GM12891 (cell line): ENCODE measurements around the gene PCAT7.
"Not testable (repeated sequence)": the region's sequence is repeated elsewhere in the genome, so short reads cannot be mapped to it uniquely, and the experiment has no call there.

Experiments used
- DNase-seq: peaks from one replicate; pipeline ENCODE4 v3.0.0; 2011; ENCODE audit warnings: low spot score; ENCODE audit not compliant: insufficient read length
- FAIRE-seq: peaks from 2 replicates; lab custom pipeline; 2011; peaks lifted over from hg19 to GRCh38; lab: Jason Lieb, UNC
- PAX5 ChIP-seq: IDR thresholded peaks from 2 replicates; pipeline ENCODE4 v1.6.1; 2011; ENCODE audit warnings: low read length, moderate library complexity, mild to moderate bottlenecking; ENCODE audit not compliant: insufficient read depth, severe bottlenecking
- POLR2A ChIP-seq: IDR thresholded peaks from 2 replicates; pipeline ENCODE4 v1.6.1; 2011; ENCODE audit warnings: low read depth, low read length, control low read depth
- POLR2AphosphoS5 ChIP-seq: IDR thresholded peaks from 2 replicates; pipeline ENCODE4 v1.6.1; 2011; ENCODE audit warnings: low read depth, low read length, control low read depth
- POU2F2 ChIP-seq: IDR thresholded peaks from 2 replicates; pipeline ENCODE4 v1.6.1; 2011; ENCODE audit warnings: low read depth, mild to moderate bottlenecking, control low read depth, low read length, moderate library complexity
- SPI1 ChIP-seq: IDR thresholded peaks from 2 replicates; pipeline ENCODE4 v1.6.1; 2011; ENCODE audit warnings: low read depth, low read length, control low read depth
- TAF1 ChIP-seq: IDR thresholded peaks from 2 replicates; pipeline ENCODE4 v1.6.1; 2011; ENCODE audit warnings: low read depth, low read length, control low read depth

The PCAT7 gene

DNA sequence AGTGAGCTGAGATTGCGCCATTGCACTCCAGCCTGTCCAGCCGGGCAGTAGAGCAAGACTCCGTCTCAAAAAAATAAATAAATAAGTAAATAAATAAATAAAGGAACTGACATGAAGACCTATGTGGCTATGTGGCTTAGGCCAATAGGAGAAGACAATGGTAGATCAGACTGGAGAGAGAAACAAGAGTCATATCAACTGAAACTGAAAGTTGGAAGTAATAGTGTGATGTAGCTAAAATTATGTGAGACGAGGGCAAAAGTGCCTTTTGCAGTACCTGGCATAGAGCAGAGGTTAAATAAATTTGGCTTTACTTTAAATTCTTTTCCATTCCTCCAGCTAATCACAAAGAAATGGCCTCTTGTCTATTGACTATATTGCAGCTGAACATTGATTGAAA is 31.4 kb downstream of the PCAT7 start:
- no peak for FAIRE-seq
- peak; percentile 29 for DNase-seq
- TF ChIP-seq PAX5, result no peak
- TF ChIP-seq POLR2A, result no peak
- no peak for TF ChIP-seq POLR2AphosphoS5
- TF ChIP-seq TAF1, result no peak
- no peak for TF ChIP-seq SPI1
- TF ChIP-seq POU2F2, result no peak

DNA sequence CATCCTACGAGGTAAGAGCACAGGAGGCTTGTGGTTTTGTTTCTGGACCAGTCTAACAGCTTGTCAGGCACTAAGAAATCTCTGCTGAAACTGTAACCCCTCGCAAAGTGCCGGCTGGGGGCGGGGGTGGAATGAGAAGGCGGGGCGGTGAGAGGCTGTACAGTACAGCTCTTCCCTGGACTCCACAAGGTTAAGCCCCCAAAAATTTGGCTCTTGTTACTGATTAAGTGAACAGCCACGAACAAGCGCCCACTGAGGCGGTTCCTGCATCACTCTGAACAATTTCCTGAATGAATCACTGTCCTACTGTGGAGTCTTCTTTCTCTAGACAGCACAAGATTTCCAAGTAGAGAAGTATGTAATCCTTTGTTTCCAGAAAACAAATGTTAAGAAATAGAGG is 31.9 kb downstream of the PCAT7 start:
- DNase-seq (no peak), FAIRE-seq (no peak)
- TF ChIP-seq POLR2AphosphoS5, result no peak
- no peak for TF ChIP-seq POLR2A
- TF ChIP-seq TAF1, result no peak
- TF ChIP-seq POU2F2, result no peak
- TF ChIP-seq PAX5, result no peak
- no peak for TF ChIP-seq SPI1

DNA sequence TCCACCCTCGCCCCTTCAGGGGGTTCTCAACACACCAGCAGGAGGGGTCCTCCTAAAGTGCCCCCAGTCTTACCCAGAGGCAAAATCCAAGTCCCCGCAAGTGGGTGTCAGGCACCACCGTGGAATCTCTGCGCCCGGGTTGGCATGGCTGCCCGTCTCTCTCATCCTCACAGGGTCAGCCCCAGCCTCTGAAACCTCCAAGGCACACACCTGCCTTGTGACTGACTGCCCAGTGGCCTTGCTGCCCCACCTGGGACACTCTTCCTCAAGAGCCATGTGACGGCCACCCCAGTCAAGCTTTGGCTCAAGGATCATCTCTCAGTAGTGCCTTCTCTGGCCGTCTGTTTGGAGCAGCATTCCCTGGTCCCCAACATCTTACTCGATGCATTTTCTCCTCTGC is 33.8 kb downstream of the PCAT7 start:
- DNase-seq (no peak), FAIRE-seq (no peak)
- TF ChIP-seq POLR2AphosphoS5 (no peak), TAF1 (no peak), POU2F2 (no peak), POLR2A (no peak), SPI1 (no peak), PAX5 (no peak)

DNA sequence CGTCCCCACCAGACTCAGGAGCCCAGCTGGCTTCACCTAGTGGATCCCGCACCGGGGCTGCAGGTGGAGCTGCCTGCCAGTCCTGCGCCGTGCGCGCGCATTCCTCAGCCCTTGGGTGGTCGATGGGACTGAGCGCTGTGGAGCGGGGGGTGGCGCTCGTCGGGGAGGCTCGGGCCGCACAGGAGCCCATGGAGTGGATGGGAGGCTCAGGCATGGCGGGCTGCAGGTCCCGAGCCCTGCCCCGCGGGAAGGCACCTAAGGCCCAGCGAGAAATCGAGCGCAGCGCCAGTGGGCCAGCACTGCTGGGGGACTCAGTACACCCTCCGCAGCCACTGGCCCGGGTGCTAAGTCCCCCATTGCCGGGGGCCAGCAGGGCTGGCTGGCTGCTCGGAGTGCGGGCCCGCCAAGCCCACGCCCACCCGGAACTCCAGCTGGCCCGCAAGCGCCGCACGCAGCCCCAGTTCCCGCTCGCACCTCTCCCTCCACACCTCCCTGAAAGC is 36.2 kb downstream of the PCAT7 start:
- not testable (repeated sequence) for DNase-seq, FAIRE-seq

DNA sequence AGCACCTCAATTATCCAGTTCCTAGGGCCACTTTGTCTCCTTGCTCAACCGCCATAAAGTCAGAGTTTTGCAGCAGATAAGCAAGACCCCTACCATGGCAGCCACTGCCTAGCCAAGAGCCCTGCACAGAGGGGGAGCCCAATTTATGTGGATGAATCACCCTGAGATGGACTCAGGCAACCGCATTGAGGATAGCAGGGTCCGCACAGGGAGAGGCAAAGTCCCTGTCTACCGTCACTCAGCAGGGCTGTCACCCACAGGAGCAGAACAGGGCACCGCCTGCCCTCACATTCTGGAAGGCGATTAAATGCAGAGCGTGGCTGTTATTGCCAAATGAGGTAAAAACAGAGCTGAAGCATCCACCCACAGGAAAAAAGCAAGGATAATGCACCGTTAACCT is 37.0 kb downstream of the PCAT7 start:
- no peak for DNase-seq
- FAIRE-seq, result no peak
- TF ChIP-seq TAF1 (no peak), PAX5 (no peak), POU2F2 (no peak), SPI1 (no peak), POLR2A (no peak), POLR2AphosphoS5 (no peak)

DNA sequence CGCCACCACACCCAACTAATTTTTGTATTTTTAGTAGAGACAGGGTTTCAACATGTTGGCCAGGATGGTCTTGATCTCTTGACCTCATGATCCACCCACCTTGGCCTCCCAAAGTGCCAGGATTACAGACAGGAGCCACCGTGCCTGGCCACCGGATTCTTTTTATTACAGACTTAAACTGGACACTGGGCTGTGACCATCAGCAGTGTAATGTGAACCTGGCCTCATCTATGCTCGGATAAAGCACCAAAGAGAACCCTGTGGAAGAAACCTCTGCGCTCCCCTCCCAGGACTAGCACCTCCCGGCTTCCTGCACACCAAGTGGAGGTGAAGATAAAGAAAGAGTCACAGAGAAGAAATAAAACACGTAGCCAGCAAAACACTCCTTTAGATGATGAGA is 37.8 kb downstream of the PCAT7 start:
- DNase-seq, FAIRE-seq: not testable (repeated sequence)

DNA sequence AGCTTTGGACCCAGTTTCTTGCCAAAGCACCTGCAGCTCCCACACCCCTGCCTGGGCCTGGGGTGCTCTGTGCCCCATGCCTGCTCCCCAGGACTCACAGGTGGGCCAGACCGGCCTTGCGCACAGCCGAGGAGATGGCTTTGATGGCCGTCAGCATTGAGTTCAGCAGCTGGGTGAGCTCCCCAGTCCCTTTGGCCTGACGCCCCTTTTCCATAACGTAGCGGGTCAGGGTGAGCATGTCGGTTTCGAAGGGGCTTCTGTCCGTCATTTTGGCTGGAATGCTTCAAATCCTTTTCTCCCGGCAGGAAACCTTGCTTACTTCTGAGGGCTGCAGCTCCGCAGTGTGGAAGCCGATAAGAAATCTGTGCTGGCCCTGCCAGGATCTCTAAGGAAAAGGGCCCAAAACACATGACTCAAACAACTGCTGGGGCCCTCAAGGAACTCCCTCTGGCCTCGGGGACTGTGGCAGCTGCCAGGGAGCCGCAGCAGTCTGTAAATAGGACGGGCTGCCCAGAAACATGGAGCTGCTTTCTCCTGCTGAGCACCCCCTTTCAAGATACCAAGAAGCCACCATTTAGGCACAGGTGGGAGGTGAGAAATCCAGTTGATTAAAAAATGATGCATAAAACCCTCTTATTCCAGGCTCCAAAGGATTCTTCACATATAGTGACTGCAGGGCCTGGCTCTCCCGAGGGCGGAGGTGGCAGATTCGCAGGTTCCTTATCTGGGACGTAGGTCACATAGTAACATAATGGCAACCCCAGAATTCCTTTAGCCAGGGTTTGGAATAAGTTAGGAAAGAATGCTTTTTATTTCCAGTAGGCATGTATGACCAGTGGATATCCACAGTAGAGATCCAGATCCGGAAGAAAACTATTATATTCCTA is 38.8 kb downstream of the PCAT7 start, which contains the start of gene FBP2:
FBP2 (minus strand) TSS at position 366 of the 887 bp plus-strand sequence; CDS start at position 268, 98 bp downstream.
- DNase-seq (no peak), FAIRE-seq (no peak)
- TF ChIP-seq SPI1, result no peak
- no peak for TF ChIP-seq TAF1
- no peak for TF ChIP-seq POLR2AphosphoS5
- no peak for TF ChIP-seq PAX5
- TF ChIP-seq POU2F2, result no peak
- TF ChIP-seq POLR2A, result no peak

DNA sequence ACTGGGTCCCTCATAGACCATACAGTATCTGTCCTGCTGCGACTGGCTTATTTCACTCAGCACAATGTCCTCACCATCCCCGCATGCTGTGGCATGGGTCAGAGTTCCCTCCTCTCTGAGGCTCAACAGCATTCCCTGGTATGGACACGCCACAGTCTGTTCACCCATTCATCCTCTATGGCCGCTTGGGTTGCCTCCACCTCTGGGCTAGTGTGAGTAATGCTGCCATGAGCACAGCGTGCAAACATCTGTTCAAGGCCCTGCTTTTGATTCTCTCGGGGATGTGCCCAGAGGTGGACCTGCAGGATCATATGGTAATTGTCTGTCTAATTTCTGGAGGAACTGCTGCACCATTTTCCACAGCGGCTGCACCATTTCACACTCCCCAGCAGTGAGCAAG is 44.2 kb downstream of the PCAT7 start:
- FAIRE-seq, result no peak
- TF ChIP-seq POLR2A (no peak), PAX5 (no peak), TAF1 (no peak)
- DNase-seq, result no peak

DNA sequence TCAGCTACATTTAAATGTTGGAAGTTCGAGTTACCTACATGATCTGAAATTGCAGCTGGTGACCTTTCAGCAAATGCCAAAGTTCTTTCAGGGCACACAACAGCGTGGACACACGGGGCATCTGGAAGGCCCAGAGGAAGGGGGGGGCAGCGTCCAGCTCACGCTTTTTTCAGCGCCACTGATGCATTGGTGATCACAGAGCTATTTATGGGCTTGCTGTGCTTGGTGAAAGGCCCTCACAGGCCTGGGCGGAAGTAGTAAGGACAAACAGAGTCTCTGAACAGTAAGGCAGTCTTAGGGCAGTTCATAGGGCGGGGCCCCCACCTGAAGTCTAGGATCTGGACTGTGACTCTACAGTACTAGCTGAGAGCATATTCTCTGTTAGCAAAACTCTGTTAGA is 45.4 kb downstream of the PCAT7 start:
- FAIRE-seq, result no peak
- TF ChIP-seq SPI1, result no peak
- TF ChIP-seq PAX5, result no peak
- TF ChIP-seq POLR2AphosphoS5, result no peak
- TF ChIP-seq TAF1, result no peak
- no peak for TF ChIP-seq POU2F2
- TF ChIP-seq POLR2A, result no peak

DNA sequence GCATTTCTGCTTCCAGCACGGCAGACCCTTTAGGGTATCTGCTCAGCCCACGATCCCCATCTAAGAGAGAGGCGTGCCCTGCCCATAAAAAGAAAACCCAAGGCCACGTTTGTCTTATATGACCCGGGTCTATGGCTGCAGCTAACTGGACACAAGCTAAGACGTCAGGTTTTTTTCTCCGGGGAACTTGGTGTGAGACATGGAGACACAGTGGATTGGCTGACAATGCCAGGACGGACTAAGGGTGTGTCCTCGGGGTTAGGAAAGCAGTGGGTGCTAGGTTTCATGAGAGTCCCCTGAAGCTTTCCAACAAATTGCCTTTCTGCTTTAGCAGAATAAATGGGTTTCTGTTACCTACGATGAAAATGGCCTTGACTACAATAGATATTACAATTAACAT is 45.8 kb downstream of the PCAT7 start:
- TF ChIP-seq PAX5, result no peak
- TF ChIP-seq TAF1, result no peak
- TF ChIP-seq POLR2AphosphoS5, result no peak
- no peak for TF ChIP-seq POU2F2
- no peak for TF ChIP-seq POLR2A
- TF ChIP-seq SPI1, result no peak
- FAIRE-seq, result no peak

More for the DNA sequence above, 45.4 kb downstream of the PCAT7 start:
- DNase-seq, result no peak

More for the DNA sequence above, 45.8 kb downstream of the PCAT7 start:
- DNase-seq, result no peak
